ENCODE data around the gene ASXL3. TPM values are rescaled to one million over a fixed set of nuclear protein-coding genes. Genes with fewer than 3 reads are reported as not detected.

ASXL3 gene
- polyA plus RNA-seq, 4 donors: under 0.01 to 3.8 (median 0.16) TPM

DNA sequence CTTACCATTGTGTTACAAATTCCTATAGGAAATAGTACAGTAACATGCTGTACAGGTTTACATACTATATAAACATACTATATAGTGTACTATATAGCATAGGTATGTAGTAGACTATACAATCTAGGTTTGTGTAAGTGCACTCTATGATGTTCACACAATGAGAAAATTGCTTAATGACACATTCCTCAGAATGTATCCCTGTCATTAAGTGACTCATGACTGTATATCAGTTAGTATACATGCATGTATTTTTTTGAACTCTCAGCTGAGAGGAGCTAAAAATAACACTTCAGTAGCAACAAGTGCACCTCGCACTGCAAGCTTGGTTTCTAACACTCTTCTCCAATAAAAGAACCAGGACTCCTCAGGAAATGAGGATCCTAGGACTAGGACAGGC is 19.5 kb upstream of the ASXL3 start:
- WGBS, 3 donors: 71 to 76% (median 74%) methylated on average over 1 of the region's 1 CpG
- DNase-seq: peak in 1 of 2 donors; percentile 15
- FAIRE-seq: no peak

DNA sequence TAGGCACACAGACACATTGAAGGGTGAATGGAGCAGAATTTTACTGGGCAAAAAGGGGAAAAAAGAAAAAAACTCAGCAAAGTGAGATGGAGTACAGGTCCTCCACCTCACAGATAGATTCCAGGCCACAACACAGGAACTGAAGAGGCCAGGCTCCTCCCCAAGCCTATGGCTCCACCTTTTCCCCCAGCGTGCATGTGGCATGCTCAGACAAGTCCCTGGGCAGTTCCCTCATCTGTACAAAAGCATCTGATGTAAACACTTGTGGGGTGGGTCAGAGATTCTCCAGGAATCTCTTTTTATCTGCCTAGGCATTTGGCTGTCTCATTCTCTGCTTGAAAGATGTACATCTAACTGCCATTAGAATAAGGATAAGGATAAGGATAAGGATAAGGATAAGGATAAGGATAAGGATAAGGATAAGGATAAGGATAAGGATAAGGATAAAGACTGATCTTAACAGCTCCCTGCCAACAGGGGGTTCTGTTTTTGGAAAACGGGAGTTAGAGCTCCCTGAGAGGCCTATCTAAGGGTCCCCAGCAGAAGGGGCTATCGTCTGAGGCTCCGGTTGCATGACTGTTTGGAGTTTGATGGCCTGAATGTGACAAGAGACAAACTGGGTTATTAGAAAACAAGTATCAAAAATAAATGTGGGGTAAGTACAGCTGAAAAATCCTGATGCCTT is 17.2 kb upstream of the ASXL3 start:
- FAIRE-seq (no peak), DNase-seq (no peak)
- no peaks in the 10 kb centered on the region for H3K9me3 ChIP-seq (ENCODE audit: control insufficient read depth in 2 of 2, insufficient read depth in 1 of 2, low read depth in 1 of 2, low read length in 1 of 2)
- 66 to 72% (median 71%) methylated on average over 4 of the region's 4 CpGs for WGBS, 3 donors
- H3K27me3 ChIP-seq (ENCODE audit: control insufficient read depth in 3 of 3, insufficient read depth in 3 of 3, low read length in 3 of 3): no peaks in the 10 kb centered on the region
- H3K4me1 ChIP-seq (ENCODE audit: control insufficient read depth in 3 of 3, insufficient read depth in 2 of 3, low read depth in 1 of 3, low read length in 2 of 3): no peaks in the 10 kb centered on the region
- H3K27ac ChIP-seq (ENCODE audit: low read depth in 1 of 3, low read length in 2 of 3): no peak overlapping the region
- no peaks in the 10 kb centered on the region for H3K36me3 ChIP-seq (ENCODE audit: control insufficient read depth in 3 of 3, insufficient read depth in 2 of 3, low read depth in 1 of 3, low read length in 3 of 3)
- H3K4me3 ChIP-seq (ENCODE audit: low read depth in 1 of 3, low read length in 3 of 3): no peak overlapping the region

More for the DNA sequence above, 19.5 kb upstream of the ASXL3 start:
- no peaks in the 10 kb centered on the region for H3K27me3 ChIP-seq (ENCODE audit: control insufficient read depth in 3 of 3, insufficient read depth in 3 of 3, low read length in 3 of 3)
- no peaks in the 10 kb centered on the region for H3K4me1 ChIP-seq (ENCODE audit: control insufficient read depth in 3 of 3, insufficient read depth in 2 of 3, low read depth in 1 of 3, low read length in 2 of 3)
- H3K36me3 ChIP-seq (ENCODE audit: control insufficient read depth in 3 of 3, insufficient read depth in 2 of 3, low read depth in 1 of 3, low read length in 3 of 3): no peaks in the 10 kb centered on the region
- H3K9me3 ChIP-seq (ENCODE audit: control insufficient read depth in 2 of 2, insufficient read depth in 1 of 2, low read depth in 1 of 2, low read length in 1 of 2): no peaks in the 10 kb centered on the region
- H3K27ac ChIP-seq (ENCODE audit: low read depth in 1 of 3, low read length in 2 of 3): no peak overlapping the region
- H3K4me3 ChIP-seq (ENCODE audit: low read depth in 1 of 3, low read length in 3 of 3): no peak overlapping the region

DNA sequence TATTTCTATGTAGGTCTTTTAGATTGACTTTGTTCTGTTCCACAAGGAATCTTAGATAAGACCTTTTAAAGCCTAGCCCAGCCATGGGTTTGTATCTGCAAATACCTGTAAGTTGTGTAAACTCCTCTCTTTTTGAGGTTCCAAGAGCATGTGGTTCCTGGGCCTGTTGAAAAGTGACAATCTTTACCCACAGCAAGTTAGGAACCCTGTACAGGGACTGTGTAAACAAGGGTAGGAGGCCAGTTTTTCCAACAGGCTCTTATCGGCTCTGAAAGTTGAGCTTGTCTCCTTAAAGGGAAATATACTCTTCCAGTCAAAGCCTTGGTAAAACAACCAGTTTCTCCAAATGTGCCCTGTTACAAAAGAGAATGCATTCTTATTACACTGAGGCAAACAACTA is 15.3 kb upstream of the ASXL3 start:
- FAIRE-seq (no peak), DNase-seq (peak in 1 of 2 donors; percentile 32)
- no peak overlapping the region for H3K27ac ChIP-seq (ENCODE audit: low read depth in 1 of 3, low read length in 2 of 3)

DNA sequence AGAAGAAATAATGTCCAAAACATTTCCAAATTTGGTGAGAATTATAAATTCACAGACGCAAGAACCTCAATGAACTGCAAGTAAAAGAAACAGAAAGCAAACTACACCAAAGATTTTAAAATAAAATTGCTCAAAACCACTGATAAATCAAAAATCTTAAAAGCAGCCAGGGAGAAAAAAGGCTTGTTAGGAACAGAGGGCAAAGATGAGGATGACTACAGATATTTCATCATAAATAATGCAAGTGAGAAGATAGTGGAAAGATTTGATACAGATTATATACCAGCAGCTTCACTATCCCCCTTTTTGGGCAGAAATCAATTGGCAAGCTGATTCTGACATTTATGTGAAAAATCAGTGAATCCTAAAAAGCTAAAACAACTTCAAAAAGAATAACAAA is 10.3 kb upstream of the ASXL3 start:
- no peak for DNase-seq
- FAIRE-seq: no peak
- H3K4me3 ChIP-seq (ENCODE audit: low read depth in 1 of 3, low read length in 3 of 3): no peak overlapping the region
- no peak overlapping the region for H3K27ac ChIP-seq (ENCODE audit: low read depth in 1 of 3, low read length in 2 of 3)
- H3K27me3 ChIP-seq (ENCODE audit: control insufficient read depth in 3 of 3, insufficient read depth in 3 of 3, low read length in 3 of 3): no peaks in the 10 kb centered on the region
- WGBS, 3 donors: 46 to 86% (median 86%) methylated on average over 1 of the region's 1 CpG
- H3K4me1 ChIP-seq (ENCODE audit: control insufficient read depth in 3 of 3, insufficient read depth in 2 of 3, low read depth in 1 of 3, low read length in 2 of 3): no peaks in the 10 kb centered on the region
- no peaks in the 10 kb centered on the region for H3K36me3 ChIP-seq (ENCODE audit: control insufficient read depth in 3 of 3, insufficient read depth in 2 of 3, low read depth in 1 of 3, low read length in 3 of 3)
- peaks cover 0 to 4% of the 10 kb centered on the region in 2 donors for H3K9me3 ChIP-seq (ENCODE audit: control insufficient read depth in 2 of 2, insufficient read depth in 1 of 2, low read depth in 1 of 2, low read length in 1 of 2)

More for the DNA sequence above, 15.3 kb upstream of the ASXL3 start:
- Histone ChIP-seq H3K36me3 (ENCODE audit: control insufficient read depth in 3 of 3, insufficient read depth in 2 of 3, low read depth in 1 of 3, low read length in 3 of 3) (no peaks in the 10 kb centered on the region), H3K4me1 (ENCODE audit: control insufficient read depth in 3 of 3, insufficient read depth in 2 of 3, low read depth in 1 of 3, low read length in 2 of 3) (no peaks in the 10 kb centered on the region), H3K9me3 (ENCODE audit: control insufficient read depth in 2 of 2, insufficient read depth in 1 of 2, low read depth in 1 of 2, low read length in 1 of 2) (peaks cover 0 to 4% of the 10 kb centered on the region in 2 donors), H3K4me3 (ENCODE audit: low read depth in 1 of 3, low read length in 3 of 3) (no peak overlapping the region), H3K27me3 (ENCODE audit: control insufficient read depth in 3 of 3, insufficient read depth in 3 of 3, low read length in 3 of 3) (no peaks in the 10 kb centered on the region)
- 34 to 39% (median 36%) methylated on average over 1 of the region's 1 CpG for WGBS, 3 donors

DNA sequence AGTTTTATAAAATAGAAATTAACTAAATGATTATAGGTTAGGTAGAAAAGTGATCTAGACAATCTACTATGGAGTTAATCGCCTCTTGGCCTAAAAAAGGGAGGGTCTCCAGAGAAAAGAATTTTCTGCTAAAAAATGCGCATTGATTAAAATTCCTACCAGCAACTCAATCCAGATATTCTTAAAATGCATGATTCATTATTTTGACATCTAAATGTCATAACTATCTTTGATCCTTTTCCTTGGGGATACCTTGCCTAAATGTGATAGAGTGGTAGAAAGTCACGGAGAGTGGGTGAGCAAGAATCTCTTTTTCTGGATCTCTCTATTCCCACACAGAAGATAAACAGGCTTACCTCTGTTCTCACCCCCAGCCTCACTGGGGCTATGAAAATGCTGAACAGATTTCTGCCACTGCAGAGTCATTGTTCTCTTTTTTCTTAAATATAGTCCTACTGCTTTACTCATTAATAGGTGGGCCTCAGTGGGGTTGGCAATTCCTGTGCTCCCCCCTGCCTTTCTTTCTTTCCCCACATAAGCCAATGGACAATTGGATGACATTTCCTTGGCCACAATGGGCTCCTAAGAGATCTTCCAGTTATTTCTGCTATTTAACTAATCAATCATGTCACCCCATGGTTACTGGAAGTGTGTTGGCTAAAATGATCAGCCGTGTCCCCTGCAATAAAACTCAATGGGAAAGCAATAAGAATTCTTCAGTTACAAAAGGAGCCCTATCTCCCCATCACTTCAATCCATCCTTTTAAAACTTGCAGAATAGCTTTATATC is 5.8 kb upstream of the ASXL3 start:
- Histone ChIP-seq H3K27ac (ENCODE audit: low read depth in 1 of 3, low read length in 2 of 3) (no peak overlapping the region), H3K27me3 (ENCODE audit: control insufficient read depth in 3 of 3, insufficient read depth in 3 of 3, low read length in 3 of 3) (no peaks in the 10 kb centered on the region), H3K9me3 (ENCODE audit: control insufficient read depth in 2 of 2, insufficient read depth in 1 of 2, low read depth in 1 of 2, low read length in 1 of 2) (no peaks in the 10 kb centered on the region), H3K4me1 (ENCODE audit: control insufficient read depth in 3 of 3, insufficient read depth in 2 of 3, low read depth in 1 of 3, low read length in 2 of 3) (no peaks in the 10 kb centered on the region), H3K36me3 (ENCODE audit: control insufficient read depth in 3 of 3, insufficient read depth in 2 of 3, low read depth in 1 of 3, low read length in 3 of 3) (no peaks in the 10 kb centered on the region), H3K4me3 (ENCODE audit: low read depth in 1 of 3, low read length in 3 of 3) (no peak overlapping the region)
- WGBS, 3 donors: 88 to 97% (median 90%) methylated on average over 4 of the region's 4 CpGs
- DNase-seq: no peak
- no peak for FAIRE-seq

DNA sequence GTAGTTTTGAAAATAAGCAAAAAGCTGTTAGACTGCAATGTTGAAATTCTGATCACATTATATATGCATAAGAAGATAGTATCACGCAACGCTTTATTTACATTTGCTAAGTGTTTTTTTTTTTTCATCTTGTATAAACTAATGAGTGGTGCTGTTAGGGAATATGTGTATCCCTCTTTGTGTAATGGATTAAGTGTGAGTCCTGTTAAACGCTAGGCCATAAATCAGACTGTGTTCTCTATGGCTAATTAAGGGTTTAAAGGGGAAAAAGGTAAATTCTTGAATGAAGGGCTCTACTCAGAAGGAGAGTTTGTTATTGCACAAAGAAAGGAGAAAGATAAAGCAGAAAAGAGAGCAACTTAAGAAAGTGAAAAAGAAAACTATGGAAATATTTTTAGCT is 4.8 kb upstream of the ASXL3 start:
- FAIRE-seq (no peak), DNase-seq (no peak)
- no peaks in the 10 kb centered on the region for H3K9me3 ChIP-seq (ENCODE audit: control insufficient read depth in 2 of 2, insufficient read depth in 1 of 2, low read depth in 1 of 2, low read length in 1 of 2)
- no peaks in the 10 kb centered on the region for H3K27me3 ChIP-seq (ENCODE audit: control insufficient read depth in 3 of 3, insufficient read depth in 3 of 3, low read length in 3 of 3)
- no peak overlapping the region for H3K4me3 ChIP-seq (ENCODE audit: low read depth in 1 of 3, low read length in 3 of 3)
- 75 to 84% (median 81%) methylated on average over 3 of the region's 3 CpGs for WGBS, 3 donors
- H3K27ac ChIP-seq (ENCODE audit: low read depth in 1 of 3, low read length in 2 of 3): no peak overlapping the region
- H3K4me1 ChIP-seq (ENCODE audit: control insufficient read depth in 3 of 3, insufficient read depth in 2 of 3, low read depth in 1 of 3, low read length in 2 of 3): no peaks in the 10 kb centered on the region
- no peaks in the 10 kb centered on the region for H3K36me3 ChIP-seq (ENCODE audit: control insufficient read depth in 3 of 3, insufficient read depth in 2 of 3, low read depth in 1 of 3, low read length in 3 of 3)

DNA sequence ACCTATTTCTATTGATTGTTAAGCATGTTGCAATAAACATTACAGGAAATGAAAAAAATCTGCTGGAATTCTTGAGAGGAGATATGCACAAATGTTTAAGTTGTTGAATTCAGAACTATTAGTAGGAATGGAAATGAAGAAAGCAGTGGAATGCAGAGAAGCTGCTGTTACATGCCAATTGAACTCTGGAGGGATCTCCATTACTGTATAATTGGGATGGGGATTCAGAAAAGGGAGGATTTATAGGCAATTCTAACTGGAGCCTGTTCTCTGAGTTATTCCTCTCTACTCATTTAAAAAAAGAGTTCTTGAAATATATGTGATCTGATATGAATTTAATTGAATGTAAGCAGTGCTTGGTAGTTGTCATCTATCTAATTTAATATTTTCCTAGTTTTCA is 2.6 kb upstream of the ASXL3 start:
- DNase-seq: no peak
- no peaks in the 10 kb centered on the region for H3K36me3 ChIP-seq (ENCODE audit: control insufficient read depth in 3 of 3, insufficient read depth in 2 of 3, low read depth in 1 of 3, low read length in 3 of 3)
- FAIRE-seq: no peak

DNA sequence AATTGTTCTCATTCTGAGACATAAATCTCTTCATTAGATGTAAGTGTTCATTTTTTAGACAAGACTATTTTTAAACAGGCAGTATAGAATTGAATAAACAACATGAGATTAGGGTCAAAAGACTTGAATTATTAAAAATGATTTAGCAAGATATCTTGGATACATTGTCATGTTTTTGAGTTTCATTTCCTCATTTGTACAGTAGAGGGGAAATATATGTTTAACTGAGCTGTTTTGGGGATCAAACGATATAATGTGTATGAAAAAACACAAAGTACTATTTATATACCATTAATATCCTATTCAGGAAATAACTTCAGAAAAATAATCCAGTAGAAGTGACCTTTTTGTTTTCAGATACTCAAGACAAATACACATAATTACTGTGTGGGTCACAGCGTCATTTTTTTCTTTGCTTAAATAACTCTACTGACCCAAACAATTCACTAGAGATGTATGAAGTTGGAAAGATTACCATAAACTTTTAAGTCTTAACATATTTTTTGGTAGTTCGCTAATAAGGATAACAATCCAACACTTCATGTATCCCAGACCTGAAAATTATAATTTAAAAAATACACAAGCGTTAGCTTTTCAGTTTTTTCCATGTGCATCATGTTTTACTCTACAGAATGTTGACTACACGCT is 896 bp upstream of the ASXL3 start:
- no peak for FAIRE-seq
- no peaks in the 10 kb centered on the region for H3K9me3 ChIP-seq (ENCODE audit: control insufficient read depth in 2 of 2, insufficient read depth in 1 of 2, low read depth in 1 of 2, low read length in 1 of 2)
- H3K4me3 ChIP-seq (ENCODE audit: low read depth in 1 of 3, low read length in 3 of 3): peak overlapping the region in 2 of 3 donors; percentile 61 to 91
- peak overlapping the region in 1 of 3 donors; percentile 89 for H3K27ac ChIP-seq (ENCODE audit: low read depth in 1 of 3, low read length in 2 of 3)
- no peaks in the 10 kb centered on the region for H3K36me3 ChIP-seq (ENCODE audit: control insufficient read depth in 3 of 3, insufficient read depth in 2 of 3, low read depth in 1 of 3, low read length in 3 of 3)
- H3K27me3 ChIP-seq (ENCODE audit: control insufficient read depth in 3 of 3, insufficient read depth in 3 of 3, low read length in 3 of 3): no peaks in the 10 kb centered on the region
- H3K4me1 ChIP-seq (ENCODE audit: control insufficient read depth in 3 of 3, insufficient read depth in 2 of 3, low read depth in 1 of 3, low read length in 2 of 3): peaks cover 0 to 4% (median 0%) of the 10 kb centered on the region in 3 donors
- WGBS, 3 donors: 6 to 15% (median 9%) methylated on average over 5 of the region's 5 CpGs
- DNase-seq: no peak

More for the DNA sequence above, 2.6 kb upstream of the ASXL3 start:
- no peaks in the 10 kb centered on the region for H3K27me3 ChIP-seq (ENCODE audit: control insufficient read depth in 3 of 3, insufficient read depth in 3 of 3, low read length in 3 of 3)
- no peak overlapping the region for H3K4me3 ChIP-seq (ENCODE audit: low read depth in 1 of 3, low read length in 3 of 3)
- peaks cover 0 to 4% (median 0%) of the 10 kb centered on the region in 3 donors for H3K4me1 ChIP-seq (ENCODE audit: control insufficient read depth in 3 of 3, insufficient read depth in 2 of 3, low read depth in 1 of 3, low read length in 2 of 3)
- no peaks in the 10 kb centered on the region for H3K9me3 ChIP-seq (ENCODE audit: control insufficient read depth in 2 of 2, insufficient read depth in 1 of 2, low read depth in 1 of 2, low read length in 1 of 2)
- no peak overlapping the region for H3K27ac ChIP-seq (ENCODE audit: low read depth in 1 of 3, low read length in 2 of 3)

Data from small intestine (tissue), 7 donors.